ENCODE results near the gene IKZF1. TPM values are rescaled to one million over a fixed set of nuclear protein-coding genes. Genes with fewer than 3 reads are reported as not detected.

IKZF1 gene
- total RNA-seq, 1 experiment from 2014 or later, result 0.77 TPM

DNA sequence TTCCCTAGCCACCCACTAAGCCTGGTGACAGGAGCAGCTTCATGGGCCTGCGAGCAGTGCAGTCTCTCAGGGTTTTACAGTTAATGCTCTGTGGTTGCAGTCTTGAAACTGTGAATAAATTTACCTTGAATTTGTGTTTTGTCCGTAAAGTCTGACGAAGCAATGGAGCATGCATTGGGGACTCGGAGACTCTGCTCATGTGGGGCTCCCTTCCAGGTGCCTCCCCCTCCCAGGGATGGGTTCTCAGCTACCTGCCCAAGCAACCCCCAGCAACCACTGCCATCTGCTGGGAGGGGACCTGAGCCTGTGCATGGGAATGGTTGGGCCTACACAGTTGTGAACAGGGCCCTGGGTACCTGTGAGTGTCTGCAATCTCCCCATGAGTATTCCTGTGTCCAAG is 36.3 kb upstream of the IKZF1 start:
- ATAC-seq (no peak), DNase-seq (ENCODE audit: low read depth, low spot score) (no peak)
- no TSS peak for BruUV-seq (replicated peaks)
- Histone ChIP-seq H3K27me3 (ENCODE audit: control insufficient read depth, insufficient read depth, low read length) (peaks cover 2% of the 10 kb centered on the region; the same call in 1 of the 2 replicates), H3K4me1 (ENCODE audit: control insufficient read depth, insufficient read depth, low read length) (no peaks in the 10 kb centered on the region), H3K27ac (ENCODE audit: low read length) (no peak overlapping the region), H3K36me3 (ENCODE audit: control insufficient read depth, insufficient read depth, low read length) (no peaks in the 10 kb centered on the region), H3K4me3 (ENCODE audit: low read depth in 2 of 2, low read length in 2 of 2) (no peak overlapping the region), H3K9me3 (ENCODE audit: control insufficient read depth, insufficient read depth, low read depth, low read length) (no peaks in the 10 kb centered on the region)
- in situ Hi-C loops (cut with HindIII; ENCODE audit: low pct_unique_long_range_greater_than_20kb, low sequenced_read_pairs), result no loop called here
- intact Hi-C loops (cut with micrococcal nuclease; ENCODE audit: unreplicated experiment), result no loop called here
- TF ChIP-seq POLR2AphosphoS5 (IDR thresholded peaks at IDR 0.05; ENCODE audit: low read depth, low read length) (no peak), SIN3A (IDR thresholded peaks at IDR 0.05; ENCODE audit: borderline replicate concordance, insufficient read depth, low read depth, low read length) (no peak), TCF7L2 (IDR thresholded peaks at IDR 0.05; ENCODE audit: low read depth, low read length) (no peak)
- TF ChIP-seq, protein P1, sequence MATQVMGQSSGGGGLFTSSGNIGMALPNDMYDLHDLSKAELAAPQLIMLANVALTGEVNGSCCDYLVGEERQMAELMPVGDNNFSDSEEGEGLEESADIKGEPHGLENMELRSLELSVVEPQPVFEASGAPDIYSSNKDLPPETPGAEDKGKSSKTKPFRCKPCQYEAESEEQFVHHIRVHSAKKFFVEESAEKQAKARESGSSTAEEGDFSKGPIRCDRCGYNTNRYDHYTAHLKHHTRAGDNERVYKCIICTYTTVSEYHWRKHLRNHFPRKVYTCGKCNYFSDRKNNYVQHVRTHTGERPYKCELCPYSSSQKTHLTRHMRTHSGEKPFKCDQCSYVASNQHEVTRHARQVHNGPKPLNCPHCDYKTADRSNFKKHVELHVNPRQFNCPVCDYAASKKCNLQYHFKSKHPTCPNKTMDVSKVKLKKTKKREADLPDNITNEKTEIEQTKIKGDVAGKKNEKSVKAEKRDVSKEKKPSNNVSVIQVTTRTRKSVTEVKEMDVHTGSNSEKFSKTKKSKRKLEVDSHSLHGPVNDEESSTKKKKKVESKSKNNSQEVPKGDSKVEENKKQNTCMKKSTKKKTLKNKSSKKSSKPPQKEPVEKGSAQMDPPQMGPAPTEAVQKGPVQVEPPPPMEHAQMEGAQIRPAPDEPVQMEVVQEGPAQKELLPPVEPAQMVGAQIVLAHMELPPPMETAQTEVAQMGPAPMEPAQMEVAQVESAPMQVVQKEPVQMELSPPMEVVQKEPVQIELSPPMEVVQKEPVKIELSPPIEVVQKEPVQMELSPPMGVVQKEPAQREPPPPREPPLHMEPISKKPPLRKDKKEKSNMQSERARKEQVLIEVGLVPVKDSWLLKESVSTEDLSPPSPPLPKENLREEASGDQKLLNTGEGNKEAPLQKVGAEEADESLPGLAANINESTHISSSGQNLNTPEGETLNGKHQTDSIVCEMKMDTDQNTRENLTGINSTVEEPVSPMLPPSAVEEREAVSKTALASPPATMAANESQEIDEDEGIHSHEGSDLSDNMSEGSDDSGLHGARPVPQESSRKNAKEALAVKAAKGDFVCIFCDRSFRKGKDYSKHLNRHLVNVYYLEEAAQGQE (IDR thresholded peaks at IDR 0.05; ENCODE audit: insufficient read depth in 1 of 2, low read depth in 2 of 2, low read length in 1 of 2), result no peak
- TF ChIP-seq, protein P2, sequence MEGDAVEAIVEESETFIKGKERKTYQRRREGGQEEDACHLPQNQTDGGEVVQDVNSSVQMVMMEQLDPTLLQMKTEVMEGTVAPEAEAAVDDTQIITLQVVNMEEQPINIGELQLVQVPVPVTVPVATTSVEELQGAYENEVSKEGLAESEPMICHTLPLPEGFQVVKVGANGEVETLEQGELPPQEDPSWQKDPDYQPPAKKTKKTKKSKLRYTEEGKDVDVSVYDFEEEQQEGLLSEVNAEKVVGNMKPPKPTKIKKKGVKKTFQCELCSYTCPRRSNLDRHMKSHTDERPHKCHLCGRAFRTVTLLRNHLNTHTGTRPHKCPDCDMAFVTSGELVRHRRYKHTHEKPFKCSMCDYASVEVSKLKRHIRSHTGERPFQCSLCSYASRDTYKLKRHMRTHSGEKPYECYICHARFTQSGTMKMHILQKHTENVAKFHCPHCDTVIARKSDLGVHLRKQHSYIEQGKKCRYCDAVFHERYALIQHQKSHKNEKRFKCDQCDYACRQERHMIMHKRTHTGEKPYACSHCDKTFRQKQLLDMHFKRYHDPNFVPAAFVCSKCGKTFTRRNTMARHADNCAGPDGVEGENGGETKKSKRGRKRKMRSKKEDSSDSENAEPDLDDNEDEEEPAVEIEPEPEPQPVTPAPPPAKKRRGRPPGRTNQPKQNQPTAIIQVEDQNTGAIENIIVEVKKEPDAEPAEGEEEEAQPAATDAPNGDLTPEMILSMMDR (IDR thresholded peaks at IDR 0.05), result no peak
- POLR2A ChIA-PET, result no interaction called here
- CTCF ChIA-PET, result no interaction called here

GRCh38 chr7:50268990-50269389 is 35.5 kb upstream of the IKZF1 start:
- ChIA-PET POLR2A (no interaction called here), CTCF (no interaction called here)
- Histone ChIP-seq H3K4me3 (ENCODE audit: low read depth in 2 of 2, low read length in 2 of 2) (no peak overlapping the region), H3K9me3 (ENCODE audit: control insufficient read depth, insufficient read depth, low read depth, low read length) (no peaks in the 10 kb centered on the region), H3K27ac (ENCODE audit: low read length) (no peak overlapping the region), H3K27me3 (ENCODE audit: control insufficient read depth, insufficient read depth, low read length) (peaks cover 2% of the 10 kb centered on the region; the same call in 1 of the 2 replicates), H3K4me1 (ENCODE audit: control insufficient read depth, insufficient read depth, low read length) (no peaks in the 10 kb centered on the region), H3K36me3 (ENCODE audit: control insufficient read depth, insufficient read depth, low read length) (no peaks in the 10 kb centered on the region)
- BruUV-seq (replicated peaks), result no TSS peak
- in situ Hi-C loops (cut with HindIII; ENCODE audit: low pct_unique_long_range_greater_than_20kb, low sequenced_read_pairs) (no loop called here), intact Hi-C loops (cut with micrococcal nuclease; ENCODE audit: unreplicated experiment) (no loop called here)
- TF ChIP-seq, protein P1 (IDR thresholded peaks at IDR 0.05; ENCODE audit: insufficient read depth in 1 of 2, low read depth in 2 of 2, low read length in 1 of 2), result no peak
- TF ChIP-seq TCF7L2 (IDR thresholded peaks at IDR 0.05; ENCODE audit: low read depth, low read length) (no peak), POLR2AphosphoS5 (IDR thresholded peaks at IDR 0.05; ENCODE audit: low read depth, low read length) (no peak), SIN3A (IDR thresholded peaks at IDR 0.05; ENCODE audit: borderline replicate concordance, insufficient read depth, low read depth, low read length) (no peak)
- TF ChIP-seq, protein P2 (IDR thresholded peaks at IDR 0.05), result no peak
- DNase-seq (ENCODE audit: low read depth, low spot score), result no peak
- ATAC-seq, result no peak
